Choroid plexus epithelial cell (primary cell): ENCODE results near the gene RBMS1.

Source experiments
- DNase-seq: peaks from one replicate; pipeline ENCODE4 v3.0.0-alpha.2; 2010; ENCODE audit warnings: low read depth
- H3K4me3 ChIP-seq: 2 replicates; pipeline ENCODE4 v1.5.1; 2011; ENCODE audit warnings: low read depth, mild to moderate bottlenecking, control low read depth, low read length, moderate library complexity
- CTCF ChIP-seq: conservative IDR thresholded peaks from 2 replicates; pipeline ENCODE4 v1.5.1; 2011; ENCODE audit warnings: low read depth, mild to moderate bottlenecking, control low read depth, inconsistent platforms, low read length, moderate library complexity

The RBMS1 gene

GRCh38 chr2:160246356-160246755 is 247.3 kb downstream of the RBMS1 start:
- no peak for TF ChIP-seq CTCF
- DNase-seq, result peak; percentile 47
- no peak overlapping the region for H3K4me3 ChIP-seq

- DNase-seq, result no peak
- H3K4me3 ChIP-seq, result no peak overlapping the region
- TF ChIP-seq CTCF, result no peak
These were observed 247.9 kb downstream of the RBMS1 start for GRCh38 chr2:160245614-160246155.

- no peak for DNase-seq
- no peak overlapping the region for H3K4me3 ChIP-seq
- no peak for TF ChIP-seq CTCF
These were observed 250.6 kb downstream of the RBMS1 start for GRCh38 chr2:160242893-160243564.

- TF ChIP-seq CTCF, result no peak
- H3K4me3 ChIP-seq, result no peak overlapping the region
- peak; percentile 80 for DNase-seq
These were observed 252.1 kb downstream of the RBMS1 start for GRCh38 chr2:160241251-160242137.

GRCh38 chr2:160239436-160239835 is 254.2 kb downstream of the RBMS1 start:
- no peak for DNase-seq
- H3K4me3 ChIP-seq, result no peak overlapping the region
- TF ChIP-seq CTCF, result no peak

GRCh38 chr2:160238392-160238791 is 255.2 kb downstream of the RBMS1 start:
- no peak for DNase-seq
- no peak for TF ChIP-seq CTCF
- no peak overlapping the region for H3K4me3 ChIP-seq
